Endothelial cell (in vitro differentiated cells): ENCODE data around the gene DEUP1. TPM values are rescaled to one million over a fixed set of nuclear protein-coding genes. Genes with fewer than 3 reads are reported as not detected.
A peak's percentile ranks its signal among the peaks of the same experiment; 100 is the strongest.

Experiments used
- DNase-seq: peaks from one replicate; pipeline ENCODE4 v3.0.0; 2021; ENCODE audit warnings: low spot score
- H3K27ac Mint-ChIP-seq: one replicate; pipeline ENCODE4 v1.8.0; 2021; ENCODE audit warnings: mixed read lengths, inconsistent platforms; ENCODE audit not compliant: unreplicated experiment
- H3K27me3 Mint-ChIP-seq: one replicate; pipeline ENCODE4 v1.8.0; 2021; ENCODE audit warnings: mild to moderate bottlenecking, moderate library complexity, mixed read lengths, inconsistent platforms; ENCODE audit not compliant: unreplicated experiment
- H3K36me3 Mint-ChIP-seq: one replicate; pipeline ENCODE4 v1.8.0; 2021; ENCODE audit warnings: mild to moderate bottlenecking, low read depth, mixed read lengths, inconsistent platforms; ENCODE audit not compliant: unreplicated experiment
- H3K4me1 Mint-ChIP-seq: one replicate; pipeline ENCODE4 v1.8.0; 2021; ENCODE audit warnings: mild to moderate bottlenecking, mixed read lengths, inconsistent platforms; ENCODE audit not compliant: unreplicated experiment
- H3K4me3 Mint-ChIP-seq: one replicate; pipeline ENCODE4 v1.8.0; 2021; ENCODE audit warnings: mild to moderate bottlenecking, mixed read lengths, inconsistent platforms; ENCODE audit not compliant: unreplicated experiment
- H3K9me3 Mint-ChIP-seq: one replicate; pipeline ENCODE4 v1.8.0; 2021; ENCODE audit warnings: mixed read lengths, inconsistent platforms; ENCODE audit not compliant: unreplicated experiment
- total RNA-seq: library from RNA; stranded (reverse); fragmentation: NEBNext Ultra II Directional; extraction: Animal tissue kit (Norgen Biotek cat#: 25700); gene quantifications from one replicate; pipeline ENCODE4 v1.2.1, GENCODE V29; 2021; ENCODE audit not compliant: unreplicated experiment
- TF ChIP-seq, protein P1 (sequence below): fragments of 200-600 bp; sonication (generic); IDR thresholded peaks from one replicate; pipeline ENCODE4 v1.5.0; 2021; ENCODE audit warnings: antibody characterized with exemption; ENCODE audit not compliant: unreplicated experiment

The DEUP1 gene
- total RNA-seq, 1 donor from 2014 or later = not detected

DNA sequence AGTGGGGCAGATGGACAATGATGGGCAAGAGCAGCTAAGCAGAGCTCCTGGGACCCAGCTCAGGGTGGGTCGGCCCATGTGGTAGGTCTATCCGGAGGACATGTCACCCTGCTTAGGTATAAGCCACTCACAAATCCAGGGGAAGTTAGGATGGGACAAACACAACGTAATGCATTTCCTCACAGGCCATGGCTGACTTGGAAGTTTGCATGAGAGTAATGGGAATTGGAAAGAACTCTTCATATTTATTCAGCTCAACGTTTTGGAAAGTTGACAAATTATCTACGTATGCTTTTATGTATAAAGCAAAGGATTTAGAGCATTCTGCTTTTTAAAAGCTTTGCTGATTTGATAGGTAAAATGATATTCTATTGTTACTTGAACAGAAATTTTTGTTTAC, 137.7 kb downstream of the DEUP1 start:
- no peaks in the 10 kb centered on the region for H3K36me3 Mint-ChIP-seq
- no peak overlapping the region for H3K4me3 Mint-ChIP-seq
- H3K4me1 Mint-ChIP-seq = peaks cover 2% of the 10 kb centered on the region
- H3K9me3 Mint-ChIP-seq = no peaks in the 10 kb centered on the region
- no peak overlapping the region for H3K27ac Mint-ChIP-seq
- no peaks in the 10 kb centered on the region for H3K27me3 Mint-ChIP-seq
- no peak for DNase-seq
- TF ChIP-seq, protein P1, sequence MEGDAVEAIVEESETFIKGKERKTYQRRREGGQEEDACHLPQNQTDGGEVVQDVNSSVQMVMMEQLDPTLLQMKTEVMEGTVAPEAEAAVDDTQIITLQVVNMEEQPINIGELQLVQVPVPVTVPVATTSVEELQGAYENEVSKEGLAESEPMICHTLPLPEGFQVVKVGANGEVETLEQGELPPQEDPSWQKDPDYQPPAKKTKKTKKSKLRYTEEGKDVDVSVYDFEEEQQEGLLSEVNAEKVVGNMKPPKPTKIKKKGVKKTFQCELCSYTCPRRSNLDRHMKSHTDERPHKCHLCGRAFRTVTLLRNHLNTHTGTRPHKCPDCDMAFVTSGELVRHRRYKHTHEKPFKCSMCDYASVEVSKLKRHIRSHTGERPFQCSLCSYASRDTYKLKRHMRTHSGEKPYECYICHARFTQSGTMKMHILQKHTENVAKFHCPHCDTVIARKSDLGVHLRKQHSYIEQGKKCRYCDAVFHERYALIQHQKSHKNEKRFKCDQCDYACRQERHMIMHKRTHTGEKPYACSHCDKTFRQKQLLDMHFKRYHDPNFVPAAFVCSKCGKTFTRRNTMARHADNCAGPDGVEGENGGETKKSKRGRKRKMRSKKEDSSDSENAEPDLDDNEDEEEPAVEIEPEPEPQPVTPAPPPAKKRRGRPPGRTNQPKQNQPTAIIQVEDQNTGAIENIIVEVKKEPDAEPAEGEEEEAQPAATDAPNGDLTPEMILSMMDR = no peak

DNA sequence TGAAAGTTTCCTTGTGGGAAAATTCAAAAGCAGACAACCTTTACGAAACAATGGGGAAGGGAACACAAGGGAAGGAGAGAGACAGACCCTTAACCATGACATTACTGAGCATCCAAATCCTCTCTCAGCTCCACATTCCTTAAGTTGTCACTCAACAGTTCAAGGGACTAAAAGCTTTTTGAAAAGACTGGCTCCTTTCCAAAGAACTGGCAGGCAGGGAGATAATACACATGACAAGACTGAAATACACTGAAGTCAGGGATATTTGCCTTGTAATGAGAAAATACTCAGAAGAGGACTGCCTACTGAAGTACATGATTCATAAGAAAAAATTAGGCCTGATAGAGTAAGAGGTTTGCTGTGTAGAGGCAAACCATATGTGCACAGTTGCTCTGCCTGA, 143.6 kb downstream of the DEUP1 start:
- Mint-ChIP-seq H3K27me3 (no peaks in the 10 kb centered on the region), H3K9me3 (no peaks in the 10 kb centered on the region), H3K36me3 (peaks cover 15% of the 10 kb centered on the region), H3K4me3 (no peak overlapping the region), H3K4me1 (peaks cover 9% of the 10 kb centered on the region), H3K27ac (no peak overlapping the region)
- TF ChIP-seq, protein P1 = no peak
- no peak for DNase-seq

- DNase-seq = no peak
- peaks cover 6% of the 10 kb centered on the region for H3K4me1 Mint-ChIP-seq
- no peaks in the 10 kb centered on the region for H3K9me3 Mint-ChIP-seq
- H3K4me3 Mint-ChIP-seq = no peak overlapping the region
- H3K27me3 Mint-ChIP-seq = no peaks in the 10 kb centered on the region
- H3K27ac Mint-ChIP-seq = no peak overlapping the region
- H3K36me3 Mint-ChIP-seq = peaks cover 15% of the 10 kb centered on the region
- TF ChIP-seq, protein P1 = no peak
These were observed 146.3 kb downstream of the DEUP1 start for GRCh38 chr11:93476796-93477195.

DNA sequence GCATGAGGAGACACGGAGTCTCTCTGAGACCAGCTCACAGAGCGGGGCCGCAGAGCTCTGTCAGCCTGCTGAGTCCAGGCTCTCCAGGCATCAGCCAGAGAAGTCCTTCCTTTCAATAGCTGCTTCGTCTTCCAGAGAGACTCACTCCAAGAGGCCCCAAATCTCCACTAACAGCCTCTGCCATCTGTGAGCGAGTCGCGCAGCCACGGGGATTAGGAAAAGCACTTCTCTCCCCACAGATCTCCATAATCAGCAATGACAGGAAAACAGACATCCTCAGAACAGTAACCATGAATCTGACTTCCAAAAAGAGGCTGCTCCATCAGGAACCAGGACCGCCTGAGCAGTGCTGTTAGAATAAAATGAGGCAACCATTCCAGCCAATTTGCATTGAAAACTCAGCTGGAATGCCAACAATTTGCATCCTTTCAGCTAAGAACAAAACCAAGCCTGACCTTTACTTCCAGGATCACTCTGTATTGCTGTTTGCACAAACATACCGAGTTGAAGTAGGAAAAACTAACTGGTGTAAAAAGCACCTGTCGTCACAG, 147.2 kb downstream of the DEUP1 start:
- peaks cover 15% of the 10 kb centered on the region for H3K36me3 Mint-ChIP-seq
- no peak overlapping the region for H3K27ac Mint-ChIP-seq
- H3K4me1 Mint-ChIP-seq = peaks cover 6% of the 10 kb centered on the region
- TF ChIP-seq, protein P1 = no peak
- peaks cover 1% of the 10 kb centered on the region for H3K27me3 Mint-ChIP-seq
- peak overlapping the region; percentile 70 for H3K4me3 Mint-ChIP-seq
- no peaks in the 10 kb centered on the region for H3K9me3 Mint-ChIP-seq
- DNase-seq = no peak

DNA sequence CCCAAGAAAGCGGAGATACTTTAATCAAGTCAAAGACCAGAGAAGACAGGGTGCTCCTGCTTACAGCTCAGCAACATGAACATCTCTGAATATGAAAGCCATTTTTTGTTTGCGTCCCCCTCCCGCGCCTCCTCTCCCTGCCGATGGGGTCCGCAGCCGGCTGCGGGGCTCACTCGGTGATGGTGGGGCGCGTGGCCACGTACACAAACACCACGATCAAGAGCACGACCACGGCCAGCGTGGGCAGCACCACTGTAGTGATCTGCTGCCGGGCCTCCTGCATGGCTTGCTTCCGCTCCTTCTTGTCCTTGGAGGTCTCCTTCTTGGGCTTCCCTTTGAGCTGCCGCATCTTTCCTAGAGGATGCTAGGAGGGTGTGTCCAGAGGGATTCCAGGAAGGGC, 148.3 kb downstream of the DEUP1 start:
- Mint-ChIP-seq H3K27me3 (peaks cover 1% of the 10 kb centered on the region), H3K4me1 (peaks cover 6% of the 10 kb centered on the region), H3K36me3 (peaks cover 15% of the 10 kb centered on the region), H3K9me3 (no peaks in the 10 kb centered on the region), H3K4me3 (no peak overlapping the region), H3K27ac (no peak overlapping the region)
- TF ChIP-seq, protein P1 = no peak
- DNase-seq = no peak
